BJ (cell line): Measurements from ENCODE around the gene NR1I2. TPM values are rescaled to one million over a fixed set of nuclear protein-coding genes. Genes with fewer than 3 reads are reported as not detected.

Source experiments
- CTCF ChIA-PET: fragments of 350-600 bp; formaldehyde crosslinking; extraction: SDS; loops from one replicate; lab custom pipeline; 2021; ENCODE audit warnings: antibody characterized with exemption, inconsistent platforms; lab: Yijun Ruan, JAX
- POLR2A ChIA-PET: fragments of 300-600 bp; sonication (Branson Sonifier 250); formaldehyde crosslinking; extraction: SDS; loops from one replicate; lab custom pipeline; 2021; ENCODE audit warnings: antibody characterized with exemption; lab: Charles Lee
- DNase-seq: peaks from one replicate; pipeline ENCODE4 v3.0.0-alpha.2; 2011; ENCODE audit warnings: low read depth
- H3K27me3 ChIP-seq: 2 replicates; pipeline ENCODE4 v1.6.0; 2011; ENCODE audit warnings: low read length; ENCODE audit not compliant: control insufficient read depth, insufficient read depth
- H3K36me3 ChIP-seq: 2 replicates; pipeline ENCODE4 v1.5.1; 2011; ENCODE audit warnings: low read length; ENCODE audit not compliant: control insufficient read depth, insufficient read depth
- H3K4me3 ChIP-seq: 2 replicates; pipeline ENCODE4 v1.5.1; 2011; ENCODE audit warnings: low read depth, mild to moderate bottlenecking, control low read depth, low read length
- polyA plus RNA-seq: library from polyadenylated mRNA; depleted of rRNA; stranded (reverse); fragments of >200 nt; gene quantifications from 2 replicates; pipeline ENCODE4 v1.2.3, GENCODE V29; 2011
- TF ChIP-seq, protein P1 (sequence below): IDR thresholded peaks from 2 replicates; pipeline ENCODE4 v1.5.1; 2011; ENCODE audit warnings: low read depth, mild to moderate bottlenecking, control low read depth, inconsistent platforms, low read length, moderate library complexity; ENCODE audit not compliant: insufficient read depth

Gene NR1I2
- polyA plus RNA-seq, 1 experiment: not detected

DNA sequence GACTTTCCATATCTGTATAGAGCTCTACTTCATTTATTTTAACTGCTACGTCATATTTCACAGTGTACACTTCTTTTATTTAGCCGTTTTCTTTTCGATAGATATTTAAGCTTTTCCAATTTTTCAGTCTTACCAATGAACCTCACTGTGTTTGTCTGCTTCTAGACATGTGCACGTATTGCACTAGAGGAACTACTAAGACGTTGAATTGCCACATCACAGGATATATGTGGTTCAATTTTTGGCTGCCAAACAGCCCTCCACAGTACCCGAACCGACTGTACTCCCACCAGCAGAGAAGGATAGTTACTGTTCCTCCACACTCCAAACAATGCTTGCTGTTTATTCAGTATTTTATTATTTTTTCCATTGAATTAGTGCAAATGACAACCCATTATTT, 2.0 kb downstream of the NR1I2 start:
- POLR2A ChIA-PET: no interaction called here
- DNase-seq: no peak
- H3K4me3 ChIP-seq: no peak overlapping the region
- H3K27me3 ChIP-seq: no peaks in the 10 kb centered on the region
- no peaks in the 10 kb centered on the region for H3K36me3 ChIP-seq
- CTCF ChIA-PET: interaction anchor here (1.1 kb wide), 1 partner anchor 10 kb away, joined by 3 read pairs; no protein-coding TSS in a partner anchor
- TF ChIP-seq, protein P1, sequence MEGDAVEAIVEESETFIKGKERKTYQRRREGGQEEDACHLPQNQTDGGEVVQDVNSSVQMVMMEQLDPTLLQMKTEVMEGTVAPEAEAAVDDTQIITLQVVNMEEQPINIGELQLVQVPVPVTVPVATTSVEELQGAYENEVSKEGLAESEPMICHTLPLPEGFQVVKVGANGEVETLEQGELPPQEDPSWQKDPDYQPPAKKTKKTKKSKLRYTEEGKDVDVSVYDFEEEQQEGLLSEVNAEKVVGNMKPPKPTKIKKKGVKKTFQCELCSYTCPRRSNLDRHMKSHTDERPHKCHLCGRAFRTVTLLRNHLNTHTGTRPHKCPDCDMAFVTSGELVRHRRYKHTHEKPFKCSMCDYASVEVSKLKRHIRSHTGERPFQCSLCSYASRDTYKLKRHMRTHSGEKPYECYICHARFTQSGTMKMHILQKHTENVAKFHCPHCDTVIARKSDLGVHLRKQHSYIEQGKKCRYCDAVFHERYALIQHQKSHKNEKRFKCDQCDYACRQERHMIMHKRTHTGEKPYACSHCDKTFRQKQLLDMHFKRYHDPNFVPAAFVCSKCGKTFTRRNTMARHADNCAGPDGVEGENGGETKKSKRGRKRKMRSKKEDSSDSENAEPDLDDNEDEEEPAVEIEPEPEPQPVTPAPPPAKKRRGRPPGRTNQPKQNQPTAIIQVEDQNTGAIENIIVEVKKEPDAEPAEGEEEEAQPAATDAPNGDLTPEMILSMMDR: no peak

DNA sequence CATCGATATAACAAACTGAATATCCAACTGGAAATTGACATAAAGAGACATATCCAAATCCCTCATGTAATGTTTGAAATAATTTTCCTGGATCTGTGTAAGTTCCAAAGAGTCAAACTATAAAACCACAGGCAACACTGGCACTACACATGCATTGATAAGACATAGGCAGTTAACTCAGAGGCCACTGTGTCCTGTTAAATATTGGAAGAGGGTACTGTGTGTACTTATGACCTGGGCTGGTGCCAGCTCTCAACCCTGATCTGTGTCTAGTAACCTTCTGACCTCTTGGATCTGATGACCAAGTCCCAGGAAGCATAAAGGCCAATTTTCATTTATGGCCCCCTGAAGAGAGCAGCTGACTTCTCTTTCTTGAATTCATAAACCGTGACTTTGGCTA, 4.5 kb downstream of the NR1I2 start:
- no peaks in the 10 kb centered on the region for H3K27me3 ChIP-seq
- H3K4me3 ChIP-seq: no peak overlapping the region
- CTCF ChIA-PET: no interaction called here
- no peak for DNase-seq
- TF ChIP-seq, protein P1: no peak
- no peaks in the 10 kb centered on the region for H3K36me3 ChIP-seq
- POLR2A ChIA-PET: no interaction called here

DNA sequence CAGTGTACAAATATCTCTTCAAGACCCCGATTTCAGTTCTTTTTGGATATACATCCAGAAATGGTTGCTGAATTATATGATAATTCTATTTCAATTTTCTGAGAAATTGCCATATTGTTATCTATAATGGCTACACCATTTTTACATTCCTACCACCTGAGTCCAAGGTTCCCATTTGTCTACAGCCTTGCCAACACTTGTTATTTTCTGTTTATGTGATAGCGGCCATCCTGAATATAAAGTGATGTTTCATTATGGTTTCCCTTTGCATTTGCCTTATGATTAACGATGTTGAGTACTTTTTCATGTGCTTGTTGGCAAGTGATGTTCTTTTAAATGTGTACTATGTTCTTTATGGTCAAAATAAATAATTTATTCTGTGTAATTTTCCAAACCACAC, 8.5 kb downstream of the NR1I2 start:
- TF ChIP-seq, protein P1: no peak
- Histone ChIP-seq H3K36me3 (no peaks in the 10 kb centered on the region), H3K4me3 (no peak overlapping the region), H3K27me3 (no peaks in the 10 kb centered on the region)
- ChIA-PET CTCF (no interaction called here), POLR2A (no interaction called here)
- DNase-seq: no peak

DNA sequence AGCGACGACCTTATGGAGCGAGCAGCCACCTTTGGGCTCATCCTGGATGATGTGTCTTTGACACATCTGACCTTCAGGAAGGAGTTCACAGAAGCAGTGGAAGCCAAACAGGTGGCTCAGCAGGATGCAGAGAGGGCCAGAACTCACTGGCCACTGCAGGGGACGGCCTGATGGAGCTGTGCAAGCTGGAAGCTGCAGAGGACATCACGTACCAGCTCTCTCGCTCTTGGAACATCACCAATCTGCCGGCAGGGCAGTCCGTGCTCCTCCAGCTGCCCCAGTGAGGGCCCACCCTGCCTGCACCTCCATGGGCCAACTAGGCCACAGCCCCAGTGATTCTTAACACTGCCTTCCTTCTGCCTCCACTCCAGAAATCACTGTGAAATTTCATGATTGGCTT, 10.4 kb downstream of the NR1I2 start:
- Histone ChIP-seq H3K4me3 (no peak overlapping the region), H3K36me3 (no peaks in the 10 kb centered on the region), H3K27me3 (no peaks in the 10 kb centered on the region; the same call in 1 of the 2 replicates)
- POLR2A ChIA-PET: no interaction called here
- DNase-seq: no peak
- CTCF ChIA-PET: interaction anchor here (0.6 kb wide), 1 partner anchor 21 kb away, joined by 3 read pairs; no protein-coding TSS in a partner anchor
- TF ChIP-seq, protein P1: no peak

DNA sequence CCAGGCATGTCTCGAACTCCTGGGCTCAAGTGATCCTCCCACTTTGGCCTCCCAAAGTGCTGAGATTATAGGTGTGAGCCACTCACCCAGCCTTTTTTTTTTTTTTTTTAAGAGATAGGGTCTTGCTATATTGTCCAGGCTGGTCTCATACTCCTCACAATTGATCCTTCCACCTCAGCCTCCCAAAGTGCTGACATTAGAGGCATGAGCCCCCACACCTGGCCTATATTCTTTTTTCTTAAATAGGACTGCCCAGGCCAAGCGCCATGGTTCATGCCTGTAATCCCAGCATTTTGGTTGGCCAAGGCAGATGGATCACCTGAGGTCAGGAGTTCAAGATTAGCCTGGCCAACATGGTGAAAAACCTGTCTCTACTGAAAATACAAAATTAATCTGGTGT, 12.5 kb downstream of the NR1I2 start:
- CTCF ChIA-PET: interaction anchor here (0.7 kb wide), 1 partner anchor 1385 kb away, joined by 3 read pairs; no protein-coding TSS in a partner anchor
- Histone ChIP-seq H3K27me3 (peaks cover 1% of the 10 kb centered on the region; the same call in 1 of the 2 replicates), H3K4me3 (no peak overlapping the region), H3K36me3 (no peaks in the 10 kb centered on the region)
- DNase-seq: no peak
- TF ChIP-seq, protein P1: no peak
- POLR2A ChIA-PET: no interaction called here
